ENCODE measurements around the gene FAM168A.

FAM168A gene

DNA sequence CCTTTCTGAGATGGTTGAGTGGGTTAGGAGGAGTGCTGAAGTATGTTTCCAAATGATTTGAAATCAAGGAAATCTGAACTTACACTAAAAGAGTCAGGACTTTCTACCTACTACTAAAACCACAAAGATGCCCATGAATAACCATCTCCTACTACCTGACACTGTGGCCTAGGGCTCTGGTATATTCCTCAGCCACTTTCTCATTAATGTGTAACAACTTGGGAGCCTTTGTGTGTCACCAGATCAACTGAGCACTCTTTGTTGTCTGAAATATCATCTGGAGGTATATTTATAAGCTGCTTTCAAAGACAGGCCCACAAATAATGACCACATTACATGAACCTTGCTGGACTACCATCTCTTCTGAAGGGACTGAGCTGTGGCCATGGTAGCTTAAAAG lies 177.8 kb downstream of the FAM168A start:
- DNase-seq, result no peak

DNA sequence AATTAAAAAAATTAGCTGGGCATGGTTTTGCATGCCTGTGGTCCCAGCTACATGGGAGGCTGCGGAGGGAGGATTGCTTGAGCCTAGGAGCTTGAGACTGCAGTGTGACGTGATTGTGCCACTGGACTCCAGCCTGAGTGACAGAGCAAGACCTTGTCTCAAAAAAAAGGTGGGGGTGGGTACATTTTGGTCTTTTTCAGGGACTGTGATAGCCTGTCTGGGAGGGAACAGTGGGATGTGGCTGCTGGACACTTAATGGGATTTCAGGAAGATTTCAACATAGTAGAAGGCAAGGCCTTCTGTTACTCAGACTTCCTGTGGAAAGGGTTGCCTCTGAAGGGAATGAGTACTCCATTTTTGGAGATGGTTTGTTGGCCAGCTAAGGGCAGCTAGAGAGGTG lies 181.1 kb downstream of the FAM168A start:
- DNase-seq, result no peak

DNA sequence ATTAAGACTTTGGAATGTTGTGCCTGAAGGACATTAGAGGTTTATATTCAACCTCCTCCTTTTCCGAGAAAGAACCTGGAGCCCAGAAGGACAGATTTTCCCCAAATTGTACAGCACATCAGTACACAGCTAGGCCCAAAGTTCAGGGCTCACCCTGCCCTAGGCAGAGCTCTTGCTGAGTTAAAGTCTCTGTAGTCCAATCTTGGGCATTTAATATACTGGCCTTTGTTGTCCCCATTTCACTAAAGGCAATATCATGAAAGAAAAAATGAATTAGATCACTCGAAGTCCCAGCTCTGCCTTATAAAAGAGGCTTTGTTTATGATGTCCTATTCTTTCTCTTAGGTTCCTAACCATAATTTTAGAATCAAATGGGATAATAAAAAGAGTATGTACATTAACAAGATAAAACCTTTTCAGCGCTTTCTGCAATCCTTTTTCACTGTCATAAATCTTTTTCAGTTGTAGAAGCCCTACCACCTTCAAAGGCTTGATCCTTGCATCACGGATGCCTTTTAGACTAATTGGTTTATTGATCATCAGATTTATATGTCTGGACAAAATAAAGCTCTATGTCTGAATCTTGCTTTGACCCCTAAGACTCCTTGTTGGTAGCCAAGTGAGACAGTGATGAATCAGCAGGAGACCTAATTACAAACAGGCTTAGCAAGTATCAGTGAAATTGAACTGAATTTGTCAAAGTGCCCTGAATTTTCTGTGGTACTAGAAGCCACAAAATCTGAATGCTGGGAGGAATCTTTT lies 181.9 kb downstream of the FAM168A start:
- DNase-seq, result no peak

DNA sequence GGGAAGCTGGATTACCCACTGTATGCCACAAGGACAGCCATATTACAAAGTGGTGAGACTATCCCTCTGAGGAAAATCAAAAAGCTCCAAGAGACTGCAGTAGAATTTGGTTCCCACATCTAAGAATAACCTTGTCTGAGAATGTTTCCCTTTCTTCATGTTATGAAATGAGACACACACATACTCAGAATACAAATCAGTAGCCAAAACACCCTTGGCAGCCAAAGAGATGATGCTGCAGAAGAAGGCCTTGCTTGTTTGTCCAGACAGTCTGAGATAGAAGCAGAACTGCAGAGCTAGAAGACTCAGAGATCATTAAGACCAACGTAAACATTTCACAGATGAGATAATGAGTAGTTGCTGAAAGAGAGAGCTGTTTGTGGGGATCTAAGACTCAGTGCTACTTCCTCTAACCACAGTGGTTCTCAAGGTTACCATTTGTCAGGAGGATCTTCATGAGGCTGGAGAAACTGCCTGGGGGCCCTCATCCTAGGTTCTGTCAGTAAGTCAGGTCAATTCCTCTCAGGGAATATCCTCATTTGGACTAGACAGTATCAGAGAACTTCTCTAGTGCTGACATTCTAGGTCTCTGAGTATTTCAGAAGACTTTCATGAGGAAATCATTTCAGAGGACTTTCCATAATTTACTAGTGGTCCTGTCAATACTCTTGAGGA lies 182.8 kb downstream of the FAM168A start:
- no peak for DNase-seq

DNA sequence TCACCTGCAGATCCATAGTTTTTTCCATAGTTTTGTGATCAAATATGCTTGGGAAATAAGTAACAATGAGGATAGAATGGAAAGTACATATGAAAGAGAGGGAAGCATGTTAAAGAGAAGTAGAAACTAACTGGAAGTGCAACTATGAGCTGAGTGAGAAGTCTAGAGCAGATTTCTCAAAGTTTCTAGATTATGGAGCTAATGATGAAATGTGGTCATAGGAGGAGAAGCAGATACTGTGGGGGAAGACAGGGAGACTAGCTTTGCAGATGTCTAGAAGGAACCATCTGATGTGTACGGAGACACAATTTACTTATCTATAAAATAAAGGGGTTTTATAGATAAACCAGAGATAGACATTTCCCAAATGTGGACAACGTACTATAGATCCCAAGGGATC lies 184.7 kb downstream of the FAM168A start:
- DNase-seq, result no peak

DNA sequence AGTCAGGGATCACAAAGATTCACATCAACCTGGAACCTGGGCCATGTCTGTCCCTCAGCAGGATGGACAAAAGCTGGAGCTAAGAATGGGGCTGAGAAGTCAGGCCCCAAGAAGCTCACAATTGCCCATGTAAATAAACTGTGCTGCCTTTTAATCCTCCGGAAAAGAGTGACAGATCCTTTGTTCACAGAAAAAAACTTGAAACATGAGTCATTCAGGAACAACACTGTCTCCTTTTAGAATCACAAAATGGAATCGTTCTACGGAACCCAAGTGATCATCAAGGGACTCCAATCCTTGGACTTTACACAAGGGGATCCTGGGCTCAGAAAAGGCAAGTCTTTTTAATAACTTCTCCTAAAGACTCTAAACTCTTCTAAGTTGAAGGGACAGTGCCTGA lies 185.6 kb downstream of the FAM168A start:
- DNase-seq, result no peak

DNA sequence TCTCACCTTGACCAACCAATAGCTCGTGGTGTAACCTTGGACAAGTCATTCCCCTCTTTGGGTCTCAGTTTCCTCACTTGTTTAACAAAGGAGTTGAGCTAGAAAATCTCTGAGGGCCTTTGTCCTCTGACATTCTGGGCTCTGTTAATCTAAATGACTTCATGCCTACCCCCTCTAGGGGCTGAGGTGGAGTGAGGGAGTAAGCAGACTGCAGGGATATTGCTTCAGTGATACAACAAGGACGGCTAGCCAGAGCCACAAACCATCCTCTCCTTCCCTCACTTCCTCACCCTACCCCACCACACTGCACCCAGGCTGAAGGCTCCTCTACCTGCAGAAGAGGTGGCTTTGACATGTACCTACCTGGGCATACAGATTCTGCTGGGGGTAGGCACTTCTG lies 186.9 kb downstream of the FAM168A start:
- DNase-seq, result no peak

DNA sequence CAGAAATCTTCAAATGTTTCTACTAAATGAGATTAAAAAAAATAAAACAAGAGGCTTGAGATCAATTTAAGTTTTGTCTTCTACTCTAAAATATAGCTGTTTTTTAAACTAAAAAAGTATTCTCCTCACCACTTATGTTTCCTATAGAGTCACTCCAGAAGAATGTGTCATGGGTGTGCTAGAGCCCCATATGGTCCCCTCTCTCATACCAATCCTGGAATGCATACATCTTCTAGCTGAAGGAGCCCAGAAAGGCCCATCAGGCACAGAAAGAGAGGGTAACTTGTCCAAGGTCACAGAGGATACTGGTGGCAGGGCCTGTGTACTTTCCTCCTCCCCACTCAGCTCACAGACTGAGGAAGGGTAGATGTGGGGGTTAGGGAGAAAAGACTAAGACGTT lies 187.3 kb downstream of the FAM168A start:
- DNase-seq, result no peak

DNA sequence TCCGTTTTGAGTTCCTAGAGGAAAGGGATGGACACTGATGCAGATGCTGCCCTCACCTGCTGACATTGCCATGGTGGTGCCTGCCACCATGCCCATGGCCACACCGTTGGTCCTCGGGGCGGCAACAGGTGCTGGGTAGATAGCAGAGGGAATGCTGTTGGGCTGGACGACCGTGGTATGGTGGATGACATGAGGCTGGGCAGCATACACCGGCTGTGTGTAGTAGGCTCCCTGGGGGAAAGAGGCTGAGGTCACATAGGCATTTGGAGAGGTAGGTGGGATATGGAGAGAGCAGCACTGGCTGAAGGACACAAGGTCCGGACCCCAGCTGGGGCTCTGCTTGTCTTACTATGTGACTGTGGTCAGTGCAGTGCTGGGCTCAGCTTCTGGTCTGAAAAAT lies 188.5 kb downstream of the FAM168A start:
- no peak for DNase-seq

DNA sequence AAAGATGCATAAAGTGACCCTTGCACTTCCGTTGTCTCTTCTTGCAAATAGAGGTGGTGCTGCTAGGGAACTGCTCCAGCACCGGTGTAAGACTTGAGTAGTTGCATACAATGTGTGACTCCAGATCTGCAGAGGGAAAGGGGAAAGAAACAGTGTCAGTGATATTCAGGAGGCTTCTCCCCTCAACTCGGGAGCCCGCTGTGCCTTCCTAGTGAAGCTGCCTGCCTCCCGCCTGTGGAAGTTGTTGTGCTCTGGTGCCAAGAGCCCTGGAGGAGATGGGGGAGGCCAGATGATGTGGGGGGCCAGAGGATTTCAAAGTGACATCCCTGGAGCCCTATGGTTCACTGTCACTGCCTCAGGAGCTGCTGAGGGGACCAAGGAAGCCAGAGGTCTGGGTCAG lies 191.3 kb downstream of the FAM168A start:
- no peak for DNase-seq

DNA sequence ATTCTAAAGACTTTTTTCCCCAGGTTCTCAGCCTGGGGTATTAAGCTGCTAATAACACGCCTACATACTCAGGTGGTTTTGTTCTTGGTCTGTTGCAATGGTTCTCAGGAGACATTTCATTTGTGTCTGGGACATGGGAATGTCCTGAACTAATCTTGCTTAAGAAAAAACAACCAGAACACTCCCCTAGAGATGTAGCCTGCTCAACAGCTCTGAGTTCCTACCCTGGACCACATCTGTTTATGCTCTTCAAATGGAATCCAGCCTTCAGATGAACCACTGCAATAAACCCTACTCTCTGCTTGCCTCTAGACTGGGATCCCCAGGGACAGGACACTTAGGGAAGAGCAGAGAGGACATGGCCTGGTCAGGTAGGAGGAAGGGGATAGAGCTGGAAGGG lies 191.8 kb downstream of the FAM168A start:
- DNase-seq, result no peak

DNA sequence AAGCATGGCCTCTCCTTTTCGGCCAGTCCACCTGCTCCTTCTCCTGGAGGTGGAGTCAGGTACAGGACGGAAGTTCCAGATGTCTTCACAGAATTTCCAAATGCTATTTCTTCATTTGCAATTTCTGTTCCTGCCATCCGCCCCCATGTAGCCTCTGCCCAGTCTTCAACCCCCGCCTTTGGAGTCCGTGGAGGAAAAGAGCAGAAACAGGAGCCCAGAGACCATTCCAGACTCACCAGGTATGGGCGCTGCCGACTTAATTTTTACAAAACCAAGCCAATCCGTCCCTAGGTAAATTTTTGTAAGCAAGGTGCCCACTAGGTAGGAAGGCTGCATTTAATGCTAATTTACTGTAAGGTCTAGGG lies 192.8 kb downstream of the FAM168A start:
- DNase-seq, result no peak

DNA sequence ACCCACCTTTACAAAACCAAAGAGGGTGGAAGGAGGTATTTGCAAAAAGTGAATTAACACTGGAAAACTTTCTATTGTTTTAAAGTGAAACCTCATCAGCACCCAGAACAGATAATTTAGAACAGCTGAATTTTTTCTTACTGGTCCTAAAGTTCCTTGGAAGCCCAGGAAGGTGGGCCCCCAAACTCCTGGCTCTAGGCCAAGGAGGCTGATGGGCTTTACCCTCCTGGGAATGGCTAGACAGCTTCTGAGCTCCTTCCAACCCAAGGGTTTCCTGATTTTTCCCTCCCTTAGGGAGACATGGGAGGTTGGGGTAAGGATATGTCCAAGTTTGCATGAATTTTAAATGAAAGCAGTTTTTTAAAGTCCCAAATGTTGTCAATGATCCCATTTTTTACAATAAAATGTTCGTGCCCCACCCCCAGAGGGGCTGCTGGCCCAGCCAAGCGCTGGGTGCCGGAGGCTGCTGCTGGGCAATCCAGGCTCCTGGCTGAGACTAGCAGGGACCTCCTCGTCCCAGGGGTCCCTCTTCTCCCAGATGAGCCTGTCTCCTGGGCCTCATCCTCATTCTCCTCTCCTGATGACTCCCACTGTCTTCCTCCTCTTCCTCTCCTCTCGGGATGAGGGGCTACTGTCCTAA lies 193.3 kb downstream of the FAM168A start:
- no peak for DNase-seq

DNA sequence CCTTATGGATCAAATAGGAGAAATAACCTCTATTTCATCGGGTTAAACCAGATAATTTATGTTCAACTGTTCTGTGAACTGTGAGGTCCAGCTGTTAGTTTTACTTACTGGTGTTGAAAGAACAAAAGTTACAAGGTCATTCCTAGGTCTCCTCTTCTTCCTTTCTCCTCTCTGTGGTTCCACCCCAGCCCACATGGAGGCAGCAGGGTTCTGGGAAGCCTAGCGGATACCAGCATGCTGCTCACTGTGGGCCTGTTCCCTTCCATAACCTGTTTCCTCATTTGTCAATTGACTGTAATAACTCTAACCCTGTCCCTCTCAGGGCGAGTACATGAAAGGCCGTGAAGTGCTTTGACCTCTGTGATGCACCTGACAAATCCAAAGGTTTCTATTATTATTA lies 193.9 kb downstream of the FAM168A start:
- DNase-seq, result no peak

DNA sequence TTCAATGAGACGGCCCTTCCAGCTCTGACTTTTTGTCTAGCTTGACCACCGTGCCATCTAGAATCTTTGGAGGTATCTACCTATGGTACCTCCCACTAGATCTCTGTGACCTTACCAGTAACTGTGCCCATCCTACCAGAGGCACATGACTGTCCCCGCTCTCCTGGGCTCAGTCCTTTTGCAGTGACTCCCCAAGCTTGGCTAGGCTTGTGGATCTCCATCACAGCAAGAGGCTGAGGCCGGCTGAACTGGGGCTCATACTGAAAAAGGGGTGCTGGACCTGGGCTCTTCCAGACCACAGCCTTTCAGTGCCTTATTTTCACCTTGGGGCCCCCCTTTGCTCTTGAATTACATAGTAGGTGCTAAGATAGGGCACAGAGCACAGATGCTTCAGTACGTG lies 194.4 kb downstream of the FAM168A start:
- no peak for DNase-seq

DNA sequence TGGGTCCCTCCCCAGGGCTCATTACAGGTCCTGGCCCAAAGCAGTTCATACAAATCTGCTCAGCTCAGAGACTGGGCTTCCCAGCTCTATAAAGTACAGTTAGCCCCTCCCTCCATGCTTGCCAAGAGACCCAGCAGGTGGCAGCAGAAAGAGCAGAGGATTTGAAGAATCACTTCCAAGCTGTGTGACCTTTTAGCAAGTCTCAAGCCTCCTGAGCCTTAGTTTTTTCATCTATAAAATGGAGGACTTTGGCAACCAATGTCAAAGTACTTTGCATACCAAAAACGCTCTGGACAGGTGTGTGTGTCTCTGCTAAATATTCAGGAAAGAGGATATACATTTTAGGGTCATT lies 195.1 kb downstream of the FAM168A start:
- no peak for DNase-seq

DNA sequence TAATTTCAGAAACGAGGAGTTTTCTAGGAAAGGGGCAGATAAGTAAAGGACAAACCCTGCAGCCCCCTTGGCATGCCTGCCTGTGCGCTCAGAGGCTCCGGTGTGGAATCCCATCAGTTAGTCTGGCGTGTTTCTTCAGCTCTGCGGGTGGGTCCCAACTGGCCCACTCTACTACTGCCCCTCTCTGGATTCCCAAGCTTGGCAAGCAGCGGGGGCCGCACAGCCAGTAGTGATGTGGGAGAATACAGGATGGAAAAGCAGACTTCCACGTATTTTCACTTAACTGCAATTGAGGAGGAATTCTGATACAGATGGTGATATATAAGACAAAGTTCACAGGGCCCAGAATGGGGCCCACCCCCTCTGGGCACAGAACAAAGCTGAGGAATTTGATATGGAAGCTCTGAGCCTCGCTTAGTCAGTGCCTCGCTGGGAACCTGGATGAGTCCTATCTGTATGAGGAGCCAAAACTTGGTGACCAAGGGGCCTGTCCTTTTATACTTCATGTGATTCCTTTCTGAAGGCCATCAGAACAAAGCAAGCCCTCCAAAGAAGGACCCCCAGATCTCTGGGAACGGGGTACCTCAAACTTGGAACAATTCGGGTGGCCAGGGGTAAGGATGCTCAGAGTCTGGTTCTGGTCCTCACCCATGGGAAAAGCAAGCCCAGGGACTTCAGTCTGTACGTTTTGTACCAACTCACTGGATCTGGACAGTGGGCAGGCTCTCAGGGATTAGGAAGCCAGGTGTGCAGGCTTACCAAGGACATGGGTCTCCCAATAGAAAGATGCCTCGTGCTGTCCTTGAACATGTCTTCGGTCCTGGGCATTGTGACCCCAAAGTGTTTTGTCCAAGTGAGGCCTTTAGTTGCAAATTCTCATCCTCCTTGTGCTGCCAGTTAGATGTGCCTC lies 195.7 kb downstream of the FAM168A start:
- no peak for DNase-seq

DNA sequence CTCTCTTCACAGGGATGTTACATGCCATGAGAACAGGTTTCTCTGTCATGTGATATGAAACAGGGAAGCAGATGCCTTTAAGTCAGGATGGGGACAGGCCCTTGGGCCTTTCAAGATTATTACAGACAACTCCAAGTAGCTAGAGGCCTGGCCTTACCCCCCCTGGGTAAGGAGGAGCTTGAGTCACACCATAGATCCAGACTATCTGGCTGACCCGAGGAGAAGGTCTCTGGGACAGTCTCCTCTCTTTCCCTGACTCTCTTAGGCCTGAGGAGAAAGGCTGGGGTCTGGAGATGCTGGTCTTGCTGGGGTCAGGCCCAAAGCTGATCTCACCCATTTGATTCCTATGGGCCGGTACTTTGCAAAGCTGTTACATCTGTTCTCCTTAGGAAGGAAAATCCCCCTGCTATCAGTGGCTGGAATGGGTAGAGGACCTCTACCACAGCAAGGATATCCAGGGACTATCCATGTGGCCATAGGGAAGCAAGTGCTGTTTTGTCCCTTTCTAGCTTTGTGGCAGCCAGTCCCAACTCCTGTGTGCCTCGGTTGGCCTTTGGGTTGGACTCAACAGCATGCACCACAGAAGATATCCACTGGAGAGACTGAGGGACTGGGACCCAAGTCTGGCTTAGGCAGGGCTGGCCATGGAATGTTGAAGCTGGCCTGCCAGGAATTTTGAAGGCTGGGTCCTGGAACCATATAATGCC lies 196.5 kb downstream of the FAM168A start:
- DNase-seq, result no peak

DNA sequence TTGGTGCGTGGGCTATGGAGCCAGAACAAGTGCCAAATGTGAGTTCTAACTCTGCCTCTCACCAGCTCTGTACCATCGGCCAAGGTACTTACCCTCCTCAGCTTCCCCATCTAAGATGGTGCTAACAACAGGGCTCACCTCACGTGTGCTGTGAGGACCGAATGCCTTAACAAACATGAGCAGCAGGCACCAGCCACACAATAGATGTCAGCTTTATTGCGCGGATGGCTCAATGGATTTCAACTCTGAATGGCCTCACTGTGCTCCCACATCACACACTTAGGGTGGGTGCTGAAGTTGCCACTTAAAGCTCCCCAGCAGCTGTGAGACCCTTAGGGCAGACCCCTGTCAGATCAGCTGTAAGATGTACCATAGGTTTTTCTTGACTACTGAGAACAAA lies 197.6 kb downstream of the FAM168A start:
- DNase-seq, result no peak

DNA sequence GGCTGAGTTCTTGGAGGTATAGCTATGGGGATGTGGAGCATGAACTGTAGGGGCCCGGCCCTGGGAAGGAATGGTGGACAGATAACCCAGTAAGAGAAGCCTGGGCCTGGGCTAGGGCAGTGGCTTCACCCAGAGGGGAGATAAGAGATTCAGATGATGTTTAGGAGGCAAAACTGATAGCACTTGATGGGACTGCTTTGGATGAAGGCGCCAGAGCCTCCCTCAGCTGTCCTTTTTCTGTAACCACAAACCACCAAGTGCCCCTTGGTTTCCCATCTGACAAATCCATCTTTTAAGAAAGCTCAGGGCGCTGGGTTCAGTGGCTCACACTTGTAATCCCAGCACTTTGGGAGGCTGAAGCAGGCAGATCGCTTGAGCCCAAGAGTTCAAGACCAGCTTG lies 198.3 kb downstream of the FAM168A start:
- DNase-seq, result no peak

DNA sequence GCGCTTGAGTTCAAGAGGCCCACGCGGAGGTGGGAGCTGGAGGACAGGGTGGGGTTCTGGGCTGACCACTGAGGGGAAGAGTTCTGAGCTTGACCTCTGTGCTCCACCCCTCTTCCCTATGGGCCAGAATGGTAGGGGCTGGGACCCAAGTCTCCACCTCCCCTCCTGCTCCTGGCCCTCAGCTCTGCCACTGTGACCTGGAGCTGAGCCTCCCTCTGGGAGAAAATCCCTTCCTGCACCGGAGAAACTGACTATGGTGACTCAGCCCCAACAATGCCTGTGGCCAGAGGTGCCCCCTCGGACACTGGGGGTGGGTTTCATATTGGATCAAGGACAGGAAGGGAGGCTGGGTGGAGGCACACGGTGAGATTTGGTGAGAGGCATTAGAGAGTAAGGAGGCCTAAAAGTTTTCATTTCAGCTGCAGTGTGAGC lies 198.7 kb downstream of the FAM168A start:
- no peak for DNase-seq

DNA sequence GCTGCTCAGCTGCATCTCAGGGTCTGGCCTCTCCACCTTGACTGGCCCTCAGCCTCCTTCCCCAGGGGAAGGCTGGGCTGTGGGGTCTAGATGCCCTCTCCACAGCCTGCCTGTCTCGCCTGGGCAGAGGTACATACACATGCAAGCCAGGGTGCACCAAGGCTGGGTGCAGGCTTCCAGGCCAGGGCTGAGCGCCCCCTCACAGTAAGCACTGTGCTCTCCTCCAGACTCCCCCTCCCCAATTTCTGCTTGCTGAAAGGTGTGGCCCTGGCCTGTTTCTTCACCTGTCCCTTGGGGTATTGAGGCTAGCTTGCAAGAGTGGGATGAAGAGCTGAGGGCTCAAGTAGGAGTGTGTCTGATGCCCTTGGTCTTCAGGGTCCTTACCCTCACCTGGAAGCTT lies 199.2 kb downstream of the FAM168A start:
- DNase-seq, result no peak

DNA sequence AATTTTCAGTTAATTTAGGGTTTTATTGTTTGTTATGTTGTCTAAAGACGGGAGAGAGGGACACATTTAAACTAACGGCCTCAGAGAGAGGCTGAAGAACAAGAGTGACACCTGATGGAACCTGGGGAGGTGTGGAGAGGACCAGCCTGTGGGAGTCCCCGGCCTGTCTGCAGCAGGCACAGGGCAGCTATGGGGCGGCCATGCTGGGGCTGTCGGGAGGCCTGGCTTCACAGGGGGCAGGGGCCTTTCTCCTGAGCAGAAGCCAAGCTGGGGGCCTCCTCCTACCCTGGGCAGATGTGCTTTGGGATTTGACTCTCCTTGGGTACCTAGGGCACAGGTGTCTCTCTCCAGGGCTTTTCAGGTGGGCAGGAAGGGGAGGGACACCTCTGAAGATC lies 199.8 kb downstream of the FAM168A start:
- no peak for DNase-seq
